Measurements from ENCODE around the gene NEK5. TPM values are rescaled to one million over a fixed set of nuclear protein-coding genes. Genes with fewer than 3 reads are reported as not detected.

The NEK5 gene
- total and polyA plus RNA-seq, 2 experiments from 2014 or later: 0.19 TPM; not detected in 1

GRCh38 chr13:52048516-52048915, 80.4 kb downstream of the NEK5 start:
- Histone ChIP-seq H3K9ac (no peak overlapping the region), H3K36me3 (ENCODE audit: low read depth) (no peaks in the 10 kb centered on the region), H3K27me3 (replicated peaks; ENCODE audit: insufficient read depth) (peaks cover 6% of the 10 kb centered on the region; the same call in 1 of the 2 replicates), H3K9me3 (ENCODE audit: low read depth) (no peaks in the 10 kb centered on the region), H3K9me2 (ENCODE audit: insufficient read depth) (no peaks in the 10 kb centered on the region), H3K4me1 (ENCODE audit: insufficient read depth) (no peaks in the 10 kb centered on the region), H3K79me2 (ENCODE audit: insufficient read depth) (no peaks in the 10 kb centered on the region), H3K4me2 (ENCODE audit: unreplicated experiment) (no peak overlapping the region), H2AFZ (no peak overlapping the region), H4K20me1 (ENCODE audit: insufficient read depth) (no peaks in the 10 kb centered on the region), H3F3A (ENCODE audit: insufficient read depth) (no peaks in the 10 kb centered on the region), H3K4me3 (no peak overlapping the region), H3K27ac (no peak overlapping the region)
- DNase-seq: peak; percentile 14
- no peak for TF ChIP-seq EZH2 (IDR thresholded peaks at IDR 0.05; ENCODE audit: insufficient read depth, poor library complexity, severe bottlenecking)
- no peak for TF ChIP-seq EZH2phosphoT487 (IDR thresholded peaks at IDR 0.05; ENCODE audit: insufficient read depth, low read depth)
- in situ Hi-C loops (cut with MboI): no loop called here
- WGBS, 2 experiments (ENCODE audit: low coverage in 1 of 2, low lambda C conversion rate in 2 of 2, missing lambda C conversion rate in 2 of 2): 53% methylated on average over 2 of the region's 2 CpGs

- WGBS, 2 experiments (ENCODE audit: low coverage in 1 of 2, low lambda C conversion rate in 2 of 2, missing lambda C conversion rate in 2 of 2): 83 to 85% methylated on average over 3 of the region's 3 CpGs
- no peak for DNase-seq
- H2AFZ ChIP-seq: no peak overlapping the region
- H3K9me3 ChIP-seq (ENCODE audit: low read depth): no peaks in the 10 kb centered on the region
- no peak overlapping the region for H3K9ac ChIP-seq
- no peaks in the 10 kb centered on the region for H3K9me2 ChIP-seq (ENCODE audit: insufficient read depth)
- H3K4me2 ChIP-seq (ENCODE audit: unreplicated experiment): no peak overlapping the region
- H3K36me3 ChIP-seq (ENCODE audit: low read depth): no peaks in the 10 kb centered on the region
- H3K79me2 ChIP-seq (ENCODE audit: insufficient read depth): no peaks in the 10 kb centered on the region
- no peaks in the 10 kb centered on the region for H4K20me1 ChIP-seq (ENCODE audit: insufficient read depth)
- peaks cover 3% of the 10 kb centered on the region; the same call in 1 of the 2 replicates for H3K27me3 ChIP-seq (replicated peaks; ENCODE audit: insufficient read depth)
- in situ Hi-C loops (cut with MboI): no loop called here
- no peak overlapping the region for H3K27ac ChIP-seq
- TF ChIP-seq EZH2 (IDR thresholded peaks at IDR 0.05; ENCODE audit: insufficient read depth, poor library complexity, severe bottlenecking): no peak
- no peak for TF ChIP-seq EZH2phosphoT487 (IDR thresholded peaks at IDR 0.05; ENCODE audit: insufficient read depth, low read depth)
- H3K4me1 ChIP-seq (ENCODE audit: insufficient read depth): no peaks in the 10 kb centered on the region
- H3F3A ChIP-seq (ENCODE audit: insufficient read depth): no peaks in the 10 kb centered on the region
- no peak overlapping the region for H3K4me3 ChIP-seq
These were observed 81.4 kb downstream of the NEK5 start for GRCh38 chr13:52047463-52047862.

- Histone ChIP-seq H4K20me1 (ENCODE audit: insufficient read depth) (no peaks in the 10 kb centered on the region), H2AFZ (no peak overlapping the region), H3K4me3 (no peak overlapping the region), H3K4me1 (ENCODE audit: insufficient read depth) (no peaks in the 10 kb centered on the region), H3K79me2 (ENCODE audit: insufficient read depth) (no peaks in the 10 kb centered on the region), H3F3A (ENCODE audit: insufficient read depth) (no peaks in the 10 kb centered on the region), H3K9me3 (ENCODE audit: low read depth) (no peaks in the 10 kb centered on the region), H3K27me3 (replicated peaks; ENCODE audit: insufficient read depth) (no peaks in the 10 kb centered on the region), H3K9ac (no peak overlapping the region), H3K36me3 (ENCODE audit: low read depth) (no peaks in the 10 kb centered on the region), H3K4me2 (ENCODE audit: unreplicated experiment) (no peak overlapping the region), H3K9me2 (ENCODE audit: insufficient read depth) (no peaks in the 10 kb centered on the region), H3K27ac (no peak overlapping the region)
- 75 to 78% methylated on average over 3 of the region's 3 CpGs for WGBS, 2 experiments (ENCODE audit: low coverage in 1 of 2, low lambda C conversion rate in 2 of 2, missing lambda C conversion rate in 2 of 2)
- TF ChIP-seq EZH2 (IDR thresholded peaks at IDR 0.05; ENCODE audit: insufficient read depth, poor library complexity, severe bottlenecking): no peak
- no peak for TF ChIP-seq EZH2phosphoT487 (IDR thresholded peaks at IDR 0.05; ENCODE audit: insufficient read depth, low read depth)
- DNase-seq: no peak
- in situ Hi-C loops (cut with MboI): no loop called here
These were observed 85.2 kb downstream of the NEK5 start for GRCh38 chr13:52043675-52044074.

GRCh38 chr13:52036037-52036436, 92.8 kb downstream of the NEK5 start:
- Histone ChIP-seq H3K4me3 (no peak overlapping the region), H3K4me2 (ENCODE audit: unreplicated experiment) (no peak overlapping the region), H3K27ac (no peak overlapping the region), H3F3A (ENCODE audit: insufficient read depth) (no peaks in the 10 kb centered on the region), H3K4me1 (ENCODE audit: insufficient read depth) (no peaks in the 10 kb centered on the region), H3K9me2 (ENCODE audit: insufficient read depth) (no peaks in the 10 kb centered on the region), H2AFZ (no peak overlapping the region), H3K9ac (no peak overlapping the region), H3K79me2 (ENCODE audit: insufficient read depth) (no peaks in the 10 kb centered on the region), H4K20me1 (ENCODE audit: insufficient read depth) (no peaks in the 10 kb centered on the region), H3K27me3 (replicated peaks; ENCODE audit: insufficient read depth) (no peaks in the 10 kb centered on the region), H3K9me3 (ENCODE audit: low read depth) (no peaks in the 10 kb centered on the region), H3K36me3 (ENCODE audit: low read depth) (no peaks in the 10 kb centered on the region)
- DNase-seq: no peak
- no peak for TF ChIP-seq EZH2 (IDR thresholded peaks at IDR 0.05; ENCODE audit: insufficient read depth, poor library complexity, severe bottlenecking)
- in situ Hi-C loops (cut with MboI): no loop called here
- WGBS, 2 experiments (ENCODE audit: low coverage in 1 of 2, low lambda C conversion rate in 2 of 2, missing lambda C conversion rate in 2 of 2): 93 to 95% methylated on average over 1 of the region's 1 CpG

GRCh38 chr13:52034616-52035226, 94.2 kb downstream of the NEK5 start:
- DNase-seq: no peak
- Histone ChIP-seq H3K4me2 (ENCODE audit: unreplicated experiment) (no peak overlapping the region), H4K20me1 (ENCODE audit: insufficient read depth) (no peaks in the 10 kb centered on the region), H3K27ac (no peak overlapping the region), H3K4me3 (no peak overlapping the region), H3K36me3 (ENCODE audit: low read depth) (no peaks in the 10 kb centered on the region), H3F3A (ENCODE audit: insufficient read depth) (no peaks in the 10 kb centered on the region), H3K9ac (no peak overlapping the region), H3K4me1 (ENCODE audit: insufficient read depth) (no peaks in the 10 kb centered on the region), H3K27me3 (replicated peaks; ENCODE audit: insufficient read depth) (no peaks in the 10 kb centered on the region), H3K9me2 (ENCODE audit: insufficient read depth) (no peaks in the 10 kb centered on the region), H3K9me3 (ENCODE audit: low read depth) (no peaks in the 10 kb centered on the region), H2AFZ (no peak overlapping the region), H3K79me2 (ENCODE audit: insufficient read depth) (no peaks in the 10 kb centered on the region)
- in situ Hi-C loops (cut with MboI): no loop called here
- WGBS, 2 experiments (ENCODE audit: low coverage in 1 of 2, low lambda C conversion rate in 2 of 2, missing lambda C conversion rate in 2 of 2): 77 to 81% methylated on average over 5 of the region's 5 CpGs
- TF ChIP-seq EZH2phosphoT487 (IDR thresholded peaks at IDR 0.05; ENCODE audit: insufficient read depth, low read depth) (no peak), EZH2 (IDR thresholded peaks at IDR 0.05; ENCODE audit: insufficient read depth, poor library complexity, severe bottlenecking) (no peak)

Measured in GM23248 (cell line).